ENCODE data around the gene METTL16.

Gene METTL16

GRCh38 chr17:2457913-2458312 lies 53.8 kb downstream of the METTL16 start:
- H3K27ac ChIP-seq (ENCODE audit: low read depth, low read length, poor library complexity, severe bottlenecking) = no peak overlapping the region
- TF ChIP-seq CTCF (IDR thresholded peaks at IDR 0.05; ENCODE audit: low read length) (no peak), EZH2 (IDR thresholded peaks at IDR 0.05; ENCODE audit: borderline replicate concordance, low read length) (no peak)
- H4K20me1 ChIP-seq (ENCODE audit: insufficient read depth, low read length) = no peaks in the 10 kb centered on the region
- no peaks in the 10 kb centered on the region for H3K79me2 ChIP-seq (ENCODE audit: insufficient read depth, low read length)
- H3K9ac ChIP-seq (ENCODE audit: low read length) = no peak overlapping the region
- no peaks in the 10 kb centered on the region for H3K9me2 ChIP-seq (ENCODE audit: low read depth, low read length)
- no peak overlapping the region for H3K4me3 ChIP-seq (ENCODE audit: low read depth, low read length, poor library complexity, severe bottlenecking)
- H3F3A ChIP-seq (ENCODE audit: insufficient read depth, low read length) = no peaks in the 10 kb centered on the region
- H3K4me1 ChIP-seq (ENCODE audit: insufficient read depth, low read length, severe bottlenecking) = no peaks in the 10 kb centered on the region
- H3K9me3 ChIP-seq (ENCODE audit: low read length) = no peaks in the 10 kb centered on the region
- H2AFZ ChIP-seq (ENCODE audit: low read length) = no peak overlapping the region
- no peak overlapping the region for H3K4me2 ChIP-seq (ENCODE audit: low read length)
- H3K27me3 ChIP-seq (ENCODE audit: insufficient read depth, low read length) = no peaks in the 10 kb centered on the region
- peaks cover 44% of the 10 kb centered on the region for H3K36me3 ChIP-seq (ENCODE audit: insufficient read depth, low read length)

GRCh38 chr17:2456475-2456874 lies 55.2 kb downstream of the METTL16 start:
- Histone ChIP-seq H3K4me1 (ENCODE audit: insufficient read depth, low read length, severe bottlenecking) (no peaks in the 10 kb centered on the region), H3K4me2 (ENCODE audit: low read length) (no peak overlapping the region), H3K9ac (ENCODE audit: low read length) (no peak overlapping the region), H3K4me3 (ENCODE audit: low read depth, low read length, poor library complexity, severe bottlenecking) (no peak overlapping the region), H3K79me2 (ENCODE audit: insufficient read depth, low read length) (no peaks in the 10 kb centered on the region), H3K27ac (ENCODE audit: low read depth, low read length, poor library complexity, severe bottlenecking) (no peak overlapping the region), H3K9me3 (ENCODE audit: low read length) (no peaks in the 10 kb centered on the region), H3K9me2 (ENCODE audit: low read depth, low read length) (no peaks in the 10 kb centered on the region), H3K36me3 (ENCODE audit: insufficient read depth, low read length) (peaks cover 32% of the 10 kb centered on the region), H2AFZ (ENCODE audit: low read length) (no peak overlapping the region), H3K27me3 (ENCODE audit: insufficient read depth, low read length) (no peaks in the 10 kb centered on the region), H3F3A (ENCODE audit: insufficient read depth, low read length) (no peaks in the 10 kb centered on the region), H4K20me1 (ENCODE audit: insufficient read depth, low read length) (no peaks in the 10 kb centered on the region)
- TF ChIP-seq CTCF (IDR thresholded peaks at IDR 0.05; ENCODE audit: low read length) = no peak
- TF ChIP-seq EZH2 (IDR thresholded peaks at IDR 0.05; ENCODE audit: borderline replicate concordance, low read length) = no peak

GRCh38 chr17:2455956-2456355 lies 55.7 kb downstream of the METTL16 start:
- peaks cover 29% of the 10 kb centered on the region for H3K36me3 ChIP-seq (ENCODE audit: insufficient read depth, low read length)
- no peaks in the 10 kb centered on the region for H3K4me1 ChIP-seq (ENCODE audit: insufficient read depth, low read length, severe bottlenecking)
- no peak overlapping the region for H3K9ac ChIP-seq (ENCODE audit: low read length)
- no peak overlapping the region for H2AFZ ChIP-seq (ENCODE audit: low read length)
- H3F3A ChIP-seq (ENCODE audit: insufficient read depth, low read length) = no peaks in the 10 kb centered on the region
- no peak overlapping the region for H3K4me3 ChIP-seq (ENCODE audit: low read depth, low read length, poor library complexity, severe bottlenecking)
- H3K9me2 ChIP-seq (ENCODE audit: low read depth, low read length) = no peaks in the 10 kb centered on the region
- no peak overlapping the region for H3K27ac ChIP-seq (ENCODE audit: low read depth, low read length, poor library complexity, severe bottlenecking)
- no peaks in the 10 kb centered on the region for H4K20me1 ChIP-seq (ENCODE audit: insufficient read depth, low read length)
- no peaks in the 10 kb centered on the region for H3K27me3 ChIP-seq (ENCODE audit: insufficient read depth, low read length)
- H3K9me3 ChIP-seq (ENCODE audit: low read length) = no peaks in the 10 kb centered on the region
- no peaks in the 10 kb centered on the region for H3K79me2 ChIP-seq (ENCODE audit: insufficient read depth, low read length)
- no peak overlapping the region for H3K4me2 ChIP-seq (ENCODE audit: low read length)
- TF ChIP-seq CTCF (IDR thresholded peaks at IDR 0.05; ENCODE audit: low read length) (no peak), EZH2 (IDR thresholded peaks at IDR 0.05; ENCODE audit: borderline replicate concordance, low read length) (no peak)

Measured in OCI-LY1 (cell line).